GM19043 (cell line): ENCODE results near the gene CCDC60.

Experiments
- ATAC-seq: cut with Tn5 transposase; IDR thresholded peaks from one replicate; pipeline ENCODE4 v1.9.1; 2021; ENCODE audit warnings: low read depth; ENCODE audit not compliant: unreplicated experiment

The CCDC60 gene

DNA sequence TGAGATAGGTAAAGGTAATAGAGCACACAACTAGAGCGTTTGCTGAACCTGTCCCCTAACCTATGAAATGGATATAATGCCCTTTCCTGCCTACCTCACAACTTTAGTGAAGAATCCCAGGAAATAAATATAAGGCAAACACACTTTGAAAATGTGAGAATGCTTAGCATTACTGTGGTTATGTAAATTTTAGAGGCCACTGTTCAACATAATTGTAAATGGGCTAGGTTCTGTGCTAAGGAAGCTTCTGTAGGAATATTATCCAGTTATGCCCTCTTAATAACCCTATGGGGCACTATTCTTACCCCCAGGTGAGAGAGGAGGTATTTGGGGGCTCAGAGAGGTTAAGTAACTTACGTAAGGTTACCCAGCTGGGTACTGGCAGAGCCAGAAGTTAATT, 166.5 kb downstream of the CCDC60 start:
- no peak for ATAC-seq

DNA sequence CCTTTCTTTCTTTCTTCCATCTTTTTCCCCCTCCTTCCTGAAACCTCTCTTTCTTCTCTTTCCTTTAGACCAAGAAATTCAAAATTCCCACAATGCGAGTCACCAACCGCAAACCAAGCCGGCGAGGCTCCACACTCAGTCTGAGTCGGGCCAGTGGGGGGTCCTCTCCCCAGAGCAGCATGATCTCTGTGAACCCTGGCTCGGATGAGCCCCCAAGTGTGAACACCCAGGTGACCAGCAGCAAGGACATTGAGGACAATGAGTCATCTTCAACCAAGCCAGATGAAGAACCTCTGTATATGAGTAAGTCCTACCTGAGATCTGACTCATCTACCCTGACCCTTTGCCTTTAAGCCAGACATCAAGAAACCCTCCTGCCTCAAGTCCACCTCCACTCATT, 170.5 kb downstream of the CCDC60 start:
- no peak for ATAC-seq

DNA sequence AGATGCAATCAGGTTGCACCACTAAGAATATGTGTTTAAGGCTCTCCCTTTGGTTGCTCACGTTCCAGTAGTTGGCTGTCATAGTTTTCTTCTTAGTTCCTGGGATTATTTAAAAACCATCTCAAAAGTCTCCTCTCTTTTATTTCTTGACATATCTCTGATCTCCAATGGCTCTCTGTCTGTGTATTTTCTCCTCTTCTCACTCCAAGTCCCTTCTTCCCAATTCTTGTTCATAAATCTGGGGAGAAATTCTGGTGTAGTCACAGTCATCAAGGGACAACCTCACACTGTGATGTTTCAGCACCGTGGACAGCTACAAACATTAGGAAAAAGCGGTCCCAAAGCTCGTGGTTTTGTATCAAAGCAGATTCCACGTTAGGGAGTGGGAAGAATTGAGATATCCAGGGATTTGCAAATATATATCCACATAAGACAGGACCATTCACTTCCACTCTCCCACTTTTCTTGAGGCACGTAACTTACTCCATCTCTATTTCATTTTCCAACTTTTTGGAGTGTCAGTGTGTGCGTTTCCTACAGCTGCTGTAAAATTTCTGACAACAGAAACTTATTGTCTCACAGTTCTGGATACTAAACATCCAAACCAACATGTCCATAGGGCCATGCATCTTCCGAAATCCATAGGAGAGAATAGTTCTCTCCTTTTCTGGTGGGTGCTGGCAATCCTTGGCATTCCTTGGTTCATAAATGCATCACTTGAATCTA, 178.4 kb downstream of the CCDC60 start:
- ATAC-seq: no peak

- ATAC-seq: no peak
Measured at GRCh38 chr12:119528241-119528640, 193.7 kb downstream of the CCDC60 start.

DNA sequence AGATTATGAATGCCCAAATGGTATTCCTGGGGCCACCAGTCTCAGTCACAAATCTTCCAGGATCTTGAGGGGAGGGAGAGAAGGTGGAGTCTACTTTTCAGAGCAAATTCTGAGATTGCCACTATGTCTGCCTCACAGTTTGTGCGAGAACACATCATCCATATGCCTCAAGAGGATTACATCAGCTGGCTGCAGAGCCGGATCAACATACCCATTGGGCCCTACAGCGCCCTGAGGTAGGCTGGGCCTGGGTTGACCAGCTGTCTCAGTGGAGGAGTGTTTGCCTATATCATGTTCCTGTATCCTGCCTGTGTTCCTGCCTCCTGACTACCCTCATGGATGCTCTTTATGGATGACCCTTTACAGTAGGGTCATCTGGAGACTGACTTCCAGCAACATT, 205.9 kb downstream of the CCDC60 start:
- no peak for ATAC-seq

- peak; percentile 55 for ATAC-seq
Measured at GRCh38 chr12:119544765-119545625, 210.5 kb downstream of the CCDC60 start.

DNA sequence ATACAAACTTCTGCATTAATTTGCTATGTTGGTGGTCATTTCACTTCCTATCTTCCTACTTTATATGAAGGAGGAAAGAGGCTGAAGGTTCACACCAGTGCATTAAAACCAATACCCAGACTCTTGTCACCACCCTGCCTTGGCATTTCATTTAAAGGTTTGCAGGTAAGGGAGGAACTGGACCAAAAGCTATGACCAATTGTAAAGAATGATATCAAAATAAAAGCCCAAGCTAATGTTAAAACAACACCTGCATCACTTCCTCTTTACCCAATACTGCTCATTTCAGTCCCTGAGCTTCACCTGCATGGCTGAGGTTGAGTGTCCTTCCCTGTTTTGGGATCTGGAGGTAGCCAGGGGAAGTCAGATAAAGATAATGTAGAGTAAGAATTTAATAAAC, 211.8 kb downstream of the CCDC60 start:
- ATAC-seq: no peak

- no peak for ATAC-seq
Measured at GRCh38 chr12:119547001-119547400, 212.5 kb downstream of the CCDC60 start.

DNA sequence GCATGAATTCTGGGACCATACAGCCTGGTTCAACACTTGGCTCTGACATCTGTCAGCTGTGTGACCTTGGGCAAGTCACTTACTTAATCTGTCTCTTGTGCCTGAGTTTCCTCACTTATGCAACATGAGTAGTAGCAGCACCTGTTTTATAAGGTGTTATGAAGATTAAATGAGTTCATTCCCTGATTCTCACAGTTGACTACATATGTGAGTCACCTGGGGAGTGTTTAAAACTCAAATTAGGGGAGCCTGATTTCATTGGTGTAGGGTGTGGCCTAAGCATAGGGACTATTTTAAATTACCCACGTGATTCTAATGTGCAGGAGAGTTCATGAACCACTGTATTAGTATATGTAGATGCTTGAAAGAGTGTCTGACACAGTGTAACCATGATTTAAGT, 222.3 kb downstream of the CCDC60 start:
- ATAC-seq: no peak

DNA sequence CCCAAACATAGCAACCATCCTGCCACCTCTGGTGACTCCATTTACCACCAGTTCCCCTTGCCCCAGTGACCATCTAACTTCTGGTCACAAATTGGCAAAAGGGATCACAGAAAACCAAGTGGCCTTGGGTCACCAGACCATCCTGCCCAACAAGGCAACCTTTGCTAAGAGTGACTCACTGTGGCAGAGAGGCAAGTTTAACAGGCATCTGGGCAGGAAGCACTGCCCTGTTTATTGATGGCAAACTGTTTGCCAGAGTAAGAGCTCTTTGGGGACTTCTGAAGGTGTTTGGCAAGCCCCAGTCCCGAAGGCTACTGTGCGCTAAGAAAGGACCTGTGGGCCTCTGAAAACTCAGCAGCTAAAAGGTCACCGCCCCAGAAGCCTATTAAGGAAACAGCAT, 230.9 kb downstream of the CCDC60 start:
- ATAC-seq: no peak

- no peak for ATAC-seq
Measured at GRCh38 chr12:119570771-119571170, 236.2 kb downstream of the CCDC60 start.

DNA sequence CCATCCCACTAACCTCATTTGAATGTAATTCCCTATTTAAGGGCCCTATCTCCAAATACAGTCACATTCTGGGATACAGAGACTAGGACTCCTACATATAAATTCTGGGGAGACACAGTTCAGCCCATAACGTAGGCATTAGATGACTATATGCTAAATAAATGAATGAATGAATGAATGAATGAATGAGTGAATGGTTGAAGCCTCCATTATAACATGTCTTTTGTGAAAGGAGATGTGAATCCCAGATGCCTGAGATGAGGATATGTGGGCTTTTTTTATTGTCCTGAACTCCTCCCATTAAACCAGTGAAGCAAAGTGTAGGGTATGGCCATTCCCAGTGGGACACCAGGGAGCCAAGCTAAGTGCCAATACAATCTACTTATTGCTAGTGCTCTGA, 238.6 kb downstream of the CCDC60 start:
- no peak for ATAC-seq

DNA sequence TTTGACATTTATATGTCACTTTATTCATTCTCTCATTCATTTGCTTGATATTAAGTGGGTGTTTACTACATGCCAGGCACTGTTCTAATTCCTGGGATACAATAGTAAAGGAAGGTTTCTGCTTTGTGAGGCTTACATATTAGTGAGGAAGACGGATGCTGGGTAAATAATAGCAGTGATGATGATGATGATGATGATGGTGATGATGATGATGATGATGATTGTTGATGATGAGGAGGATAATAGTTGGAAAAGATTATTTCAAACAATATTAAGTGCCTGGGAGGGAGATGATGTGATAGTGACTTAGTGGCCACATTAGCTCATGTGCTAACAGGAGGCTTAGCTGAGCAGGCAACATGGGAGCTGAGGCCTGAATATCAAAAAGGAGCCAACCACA, 239.7 kb downstream of the CCDC60 start:
- no peak for ATAC-seq

DNA sequence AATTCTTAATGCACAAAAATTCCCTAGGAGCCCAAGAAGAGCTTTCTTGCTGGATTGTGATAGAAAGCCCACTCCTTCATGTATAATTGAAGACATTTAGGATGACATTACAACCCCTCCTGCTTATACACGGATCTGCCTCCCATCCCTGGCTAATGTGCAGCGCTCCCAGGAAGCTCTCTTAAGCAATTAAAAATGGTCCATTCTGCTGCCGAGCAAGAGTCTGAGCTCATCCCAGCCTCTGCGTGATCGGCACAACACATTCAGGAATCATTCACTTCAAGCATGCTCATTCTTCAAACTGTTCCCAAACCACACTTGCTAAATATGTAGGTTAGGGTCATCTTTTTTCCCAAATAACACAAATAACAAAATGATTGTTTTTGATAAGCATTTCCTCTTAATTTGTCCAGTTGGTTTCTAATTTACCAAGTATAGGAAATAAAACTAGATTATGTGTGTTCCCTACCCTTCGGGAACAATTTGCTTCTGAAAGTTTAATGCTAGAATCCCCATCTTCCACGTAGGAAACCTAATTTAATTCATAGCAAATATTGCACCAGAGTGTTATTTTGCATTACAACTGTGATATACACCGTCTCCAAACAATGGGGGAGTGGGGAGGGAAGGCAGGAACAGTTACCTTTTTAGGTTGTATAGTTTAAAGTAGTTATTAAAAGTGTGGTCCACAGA, 241.7 kb downstream of the CCDC60 start:
- ATAC-seq: no peak

DNA sequence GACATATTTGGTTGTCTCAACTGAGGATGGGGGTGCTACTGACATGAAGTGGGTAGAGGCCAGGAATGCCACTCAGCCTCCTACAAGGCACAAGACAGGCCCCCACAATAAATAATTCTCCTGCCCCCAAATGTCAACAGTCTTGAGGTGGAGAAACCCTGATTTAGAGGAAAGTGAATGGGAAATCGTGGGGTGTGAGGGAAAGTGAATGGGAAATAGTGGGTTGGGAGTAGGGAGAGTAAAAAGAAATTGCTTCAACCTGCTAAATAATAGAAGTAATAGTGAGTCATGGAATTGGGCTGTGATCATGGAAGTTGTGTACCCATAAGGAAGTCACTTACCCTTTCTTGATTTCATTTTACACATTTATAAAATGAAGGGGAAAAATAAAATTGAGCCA, 242.4 kb downstream of the CCDC60 start:
- no peak for ATAC-seq

DNA sequence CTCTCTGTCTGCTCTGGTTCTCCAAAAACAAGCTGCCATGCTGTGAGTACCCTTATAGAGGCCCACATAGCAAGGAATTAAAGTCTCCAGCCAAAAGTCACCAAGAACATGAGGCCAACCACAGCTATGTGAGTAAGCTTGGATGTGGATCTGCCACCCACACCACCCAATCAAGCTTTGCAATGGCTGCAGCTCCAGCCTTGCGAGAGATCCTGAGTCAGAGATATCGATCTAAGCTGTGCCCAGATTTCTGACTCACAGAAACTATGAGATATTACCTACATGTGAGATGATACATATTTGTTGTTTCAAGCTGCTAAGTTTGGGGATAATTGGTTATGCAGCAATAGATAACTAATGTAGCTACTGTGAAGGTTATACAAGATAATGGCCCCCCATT, 243.6 kb downstream of the CCDC60 start:
- no peak for ATAC-seq

DNA sequence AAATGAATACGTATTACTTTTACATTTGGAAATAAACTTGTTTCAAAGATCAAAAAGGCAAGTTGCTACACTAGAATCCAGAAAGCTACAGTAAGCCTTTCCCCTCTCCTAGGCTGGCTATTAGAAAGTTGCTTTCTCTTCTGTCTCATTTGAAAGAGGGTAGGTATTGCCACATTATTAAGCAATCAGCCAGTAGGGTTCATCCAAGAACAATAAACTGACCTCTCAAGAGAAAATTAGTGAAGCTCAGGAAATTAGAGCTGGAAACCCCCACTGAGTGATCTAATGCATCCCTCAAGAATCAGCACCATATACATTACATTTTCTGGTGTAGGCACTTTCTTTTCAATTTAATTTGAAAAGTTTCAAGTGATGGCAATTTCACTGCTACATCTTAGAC, 254.6 kb downstream of the CCDC60 start:
- ATAC-seq: no peak

DNA sequence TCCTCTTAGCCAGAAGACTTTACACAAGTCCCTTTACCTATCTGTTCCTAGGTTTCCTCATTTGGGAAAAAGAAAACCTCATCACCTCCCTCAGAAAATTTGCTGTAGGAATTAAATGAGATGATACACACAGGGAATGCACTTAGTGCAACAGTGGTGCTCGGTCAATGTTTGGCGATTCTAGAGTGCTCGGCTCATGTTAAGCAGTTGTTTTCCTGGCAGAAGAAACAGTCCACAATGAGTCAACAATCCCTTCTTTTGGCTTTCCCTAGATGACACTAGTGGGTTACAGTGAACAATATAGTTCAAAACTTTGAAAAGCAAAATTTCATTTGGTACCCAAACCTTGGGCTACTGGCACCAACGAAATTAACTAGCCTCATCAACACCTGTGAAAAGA, 255.1 kb downstream of the CCDC60 start:
- no peak for ATAC-seq
